K562 (cell line): Measurements from ENCODE around the gene LRMDA. TPM values are rescaled to one million over a fixed set of nuclear protein-coding genes. Genes with fewer than 3 reads are reported as not detected.

Experiments used
- ATAC-seq: fragments of 200-7000 bp; cut with Tn5 transposase; 3 replicates; pipeline ENCODE4 v1.9.1; 2020; ENCODE audit warnings: moderate library complexity
- BruUV-seq: library from RNA; stranded (reverse); fragments of 400-500 nt; replicated peaks from 2 replicates; lab custom pipeline; 2021; lab: Mats Ljungman, UMichigan
- CTCF ChIA-PET: fragments of 300-600 bp; formaldehyde crosslinking; extraction: SDS; loops from one replicate; lab custom pipeline; 2021; ENCODE audit warnings: low intra/inter-chr PET ratio; lab: Yijun Ruan, JAX
- POLR2A ChIA-PET: fragments of 300-600, 350-650 bp; sonication (Branson Sonifier 250); formaldehyde crosslinking; extraction: SDS; loops from one replicate; lab custom pipeline; 2021; ENCODE audit warnings: antibody characterized with exemption, inconsistent platforms; lab: Yijun Ruan, JAX
- DNase-seq, 4 experiments: peaks; one replicate each; pipeline versions ENCODE4 v3.0.0 to v3.0.0-alpha.2; 2011 to 2018; ENCODE audit warnings: low spot score in 3 of 4, mixed read lengths in 3 of 4; ENCODE audit errors: extremely low read depth in 1 of 4
- FAIRE-seq: peaks from 2 replicates; lab custom pipeline; 2011; peaks lifted over from hg19 to GRCh38; lab: Jason Lieb, UNC
- H2AFZ ChIP-seq: 2 replicates; pipeline ENCODE4 v1.6.0; 2011; ENCODE audit warnings: low read depth, low read length, control low read depth, inconsistent platforms
- H3K27ac ChIP-seq: fragments of 200-600 bp; 3 replicates; pipeline ENCODE4 v1.8.0; 2011; ENCODE audit warnings: low read depth, mild to moderate bottlenecking, control low read depth, inconsistent platforms, low read length, moderate library complexity, mixed read lengths; ENCODE audit errors: extremely low read depth
- H3K27me3 ChIP-seq, 2 experiments: fragments of 300-600 bp in 1 of 2; 2 replicates in 1 of 2; 3 replicates in 1 of 2; pipeline versions ENCODE4 v1.6.0 to v1.8.0; 2011; ENCODE audit warnings: inconsistent platforms in 2 of 2, low read length in 2 of 2, mild to moderate bottlenecking in 1 of 2, mixed read lengths in 1 of 2, moderate library complexity in 1 of 2; ENCODE audit not compliant: control insufficient read depth in 2 of 2, insufficient read depth in 2 of 2
- H3K36me3 ChIP-seq: fragments of 300-600 bp; 3 replicates; pipeline ENCODE4 v1.8.0; 2011; ENCODE audit warnings: mild to moderate bottlenecking, low read length, inconsistent platforms; ENCODE audit not compliant: control insufficient read depth, insufficient read depth
- H3K4me1 ChIP-seq, 2 experiments: fragments of 200-600 bp in 1 of 2; replicated peaks in 1 of 2; 2 replicates in 1 of 2; 3 replicates in 1 of 2; pipeline versions ENCODE4 v1.5.1 to v1.8.0; 2011; ENCODE audit warnings: inconsistent platforms in 2 of 2, low read length in 2 of 2, mild to moderate bottlenecking in 1 of 2, mixed read lengths in 1 of 2, moderate library complexity in 1 of 2; ENCODE audit not compliant: control insufficient read depth in 2 of 2, insufficient read depth in 2 of 2
- H3K4me2 ChIP-seq: 2 replicates; pipeline ENCODE4 v1.6.1; 2011; ENCODE audit warnings: low read length, control low read depth, inconsistent platforms, mixed read lengths; ENCODE audit not compliant: insufficient read depth
- H3K4me3 ChIP-seq: fragments of 200-600 bp; sonication (generic), shearing (Covaris generic); 2 replicates; pipeline ENCODE4 v1.5.1; 2016; ENCODE audit warnings: control low read depth, inconsistent platforms
- H3K79me2 ChIP-seq: fragments of 200-600 bp; 3 replicates; pipeline ENCODE4 v1.8.0; 2011; ENCODE audit warnings: low read length, inconsistent platforms; ENCODE audit not compliant: control insufficient read depth, insufficient read depth
- H3K9ac ChIP-seq, 2 experiments: 2 replicates each; pipeline versions ENCODE4 v1.6.0 to v1.6.1; 2011; ENCODE audit warnings: low read depth in 2 of 2, low read length in 2 of 2, control low read depth in 1 of 2, inconsistent platforms in 1 of 2, mild to moderate bottlenecking in 1 of 2, mixed read lengths in 1 of 2; ENCODE audit not compliant: insufficient read depth in 1 of 2
- H3K9me1 ChIP-seq: one replicate; pipeline ENCODE4 v1.6.0; 2011; ENCODE audit warnings: inconsistent platforms, mild to moderate bottlenecking, low read length, moderate library complexity; ENCODE audit not compliant: control insufficient read depth, insufficient read depth
- H3K9me3 ChIP-seq: replicated peaks from 2 replicates; pipeline ENCODE4 v1.5.1; 2011; ENCODE audit warnings: low read depth, low read length, inconsistent platforms; ENCODE audit not compliant: control insufficient read depth, insufficient read depth
- H4K20me1 ChIP-seq: replicated peaks from 2 replicates; pipeline ENCODE4 v1.6.1; 2011; ENCODE audit warnings: low read length, inconsistent platforms, mixed read lengths; ENCODE audit not compliant: control insufficient read depth, insufficient read depth
- BCLAF1 ChIP-seq, 2 experiments: fragments of 450-650 bp in 1 of 2; IDR thresholded peaks; 2 replicates each; pipeline ENCODE4 v1.6.1; 2011 to 2017; ENCODE audit warnings: low read depth in 2 of 2, antibody characterized with exemption in 1 of 2, borderline replicate concordance in 1 of 2, low read length in 1 of 2, mild to moderate bottlenecking in 1 of 2, mixed read lengths in 1 of 2; ENCODE audit not compliant: control insufficient read depth in 1 of 2
- FOXP1 ChIP-seq: sonication (generic); formaldehyde crosslinking; IDR thresholded peaks from 2 replicates; pipeline ENCODE4 v1.8.0; 2022; ENCODE audit warnings: mild to moderate bottlenecking, missing genetic modification reagents
- PRMT5 ChIP-seq: sonication (generic); formaldehyde crosslinking; IDR thresholded peaks from 2 replicates; pipeline ENCODE4 v1.5.0; 2020; ENCODE audit warnings: missing genetic modification reagents
- TCFL5 ChIP-seq: fragments of 250-450 bp; sonication (Bioruptor Pico); conservative IDR thresholded peaks from 2 replicates; pipeline ENCODE4 v1.6.1; 2021; ENCODE audit warnings: mild to moderate bottlenecking, moderate library complexity, matching md5 sums
- ZC3H4 ChIP-seq: sonication (generic); formaldehyde crosslinking; IDR thresholded peaks from 2 replicates; pipeline ENCODE4 v1.9.0; 2021; ENCODE audit warnings: missing genetic modification reagents, borderline replicate concordance
- ZNF146 ChIP-seq: IDR thresholded peaks from one replicate; pipeline ENCODE4 v1.6.1; 2018; ENCODE audit warnings: missing compliant biosample characterization; ENCODE audit not compliant: unreplicated experiment
- ZNF175 ChIP-seq: fragments of 200-800 bp; sonication (Bioruptor generic); IDR thresholded peaks from 2 replicates; pipeline ENCODE4 v1.6.1; 2016; ENCODE audit warnings: low read depth, mild to moderate bottlenecking, missing genetic modification characterization, missing compliant biosample characterization
- ZSCAN32 ChIP-seq: fragments of 450-650 bp; formaldehyde crosslinking; IDR thresholded peaks from 2 replicates; pipeline ENCODE4 v1.4.0; 2020; ENCODE audit warnings: mild to moderate bottlenecking, moderate library complexity
- WGBS: fragments of 100-300 bp; shearing (Covaris generic); methylation state at CpG from one replicate; pipeline ENCODE4 v1.1.6; 2016; ENCODE audit warnings: low coverage, mixed read lengths; ENCODE audit not compliant: insufficient coverage; ENCODE audit errors: missing lambda C conversion rate; 5-methylcytosine and 5-hydroxymethylcytosine counted together
- in situ Hi-C: fragments of 300-500 bp; cut with MboI; formaldehyde crosslinking; loops from 4 replicates; pipeline ENCODE4 v1.15.0; 2018; ENCODE audit warnings: inconsistent platforms, mixed read lengths
- intact Hi-C: fragments of 100-400 bp; cut with micrococcal nuclease; formaldehyde crosslinking; loops from 2 replicates; pipeline ENCODE4 v1.14.2; 2022
- polyA plus RNA-seq, 8 experiments: library from polyadenylated mRNA; depleted of rRNA in 4 of 8; stranded (reverse) in 5 of 8; unstranded in 3 of 8; fragments of >200 nt; fragmentation: Nextera tagmentation in 2 of 8; fragmentation: Illumina TruSeq in 1 of 8; extraction: Ambion mirVana in 2 of 8; extraction: Trizol in 1 of 8; gene quantifications; 2 replicates each; pipeline versions ENCODE4 v1.2.1 to v1.2.3, GENCODE V29; 2011 to 2014; ENCODE audit warnings: inconsistent platforms in 1 of 8, missing spikeins in 1 of 8
- total RNA-seq, 7 experiments: library from RNA; depleted of rRNA in 6 of 7; stranded (reverse); fragments of >200 nt in 6 of 7; fragmentation: Illumina TruSeq in 2 of 7; extraction: Trizol in 2 of 7; gene quantifications; 2 replicates each; pipeline versions ENCODE4 v1.2.1 to v1.2.3, GENCODE V29; 2011 to 2021; ENCODE audit warnings: low replicate concordance in 1 of 7

The LRMDA gene
- total and polyA plus RNA-seq, 9 of the 15 experiments (the other 6 are each of a cell fraction or from before 2014, with no cell fraction given): 0.25 TPM; not detected in 8

GRCh38 chr10:75860009-75860408 is 428.6 kb downstream of the LRMDA start:
- Histone ChIP-seq H3K4me3 (no peak overlapping the region), H3K9ac (no peak overlapping the region), H3K9me3 (no peaks in the 10 kb centered on the region), H3K27ac (no peak overlapping the region), H2AFZ (no peak overlapping the region), H3K79me2 (no peaks in the 10 kb centered on the region), H3K9me1 (no peaks in the 10 kb centered on the region), H3K4me2 (no peak overlapping the region), H3K4me1 (no peaks in the 10 kb centered on the region), H4K20me1 (no peaks in the 10 kb centered on the region), H3K36me3 (no peaks in the 10 kb centered on the region), H3K27me3 (no peaks in the 10 kb centered on the region)
- 0% methylated on average over 6 of the region's 6 CpGs for WGBS
- no peak for ATAC-seq
- in situ Hi-C loops (no loop called here), intact Hi-C loops (no loop called here)
- no peak for DNase-seq
- TF ChIP-seq ZC3H4 (CRISPR knock-in tag) (no peak), ZNF175 (CRISPR knock-in tag) (no peak), ZNF146 (CRISPR knock-in tag) (no peak), BCLAF1 (IDR thresholded peaks at IDR 0.05; ENCODE audit: borderline replicate concordance in 1 of 2, control insufficient read depth in 1 of 2, low read depth in 2 of 2, low read length in 1 of 2) (no peak), FOXP1 (no peak), PRMT5 (no peak), ZSCAN32 (no peak), TCFL5 (CRISPR knock-in tag) (no peak)
- ChIA-PET POLR2A (no interaction called here), CTCF (no interaction called here)
- no peak for FAIRE-seq
- no TSS peak for BruUV-seq
